ENCODE measurements around the gene CTPS2. TPM values are rescaled to one million over a fixed set of nuclear protein-coding genes. Genes with fewer than 3 reads are reported as not detected.
"Not testable (repeated sequence)": the region's sequence is repeated elsewhere in the genome, so short reads cannot be mapped to it uniquely, and the experiment has no call there.

CTPS2 gene
- 1 to 10 TPM; 6.3 to 6.6 TPM for total RNA-seq

- Mint-ChIP-seq H3K27me3 (no peaks in the 10 kb centered on the region), H3K9me3 (no peaks in the 10 kb centered on the region), H3K4me1 (ENCODE audit: low read depth) (peaks cover 14% of the 10 kb centered on the region), H3K4me3 (peak within 1 kb of the TSS; percentile 78), H3K36me3 (no peaks in the 10 kb centered on the region), H3K27ac (peak within 1 kb of the TSS; percentile 60)
- intact Hi-C loops (cut with micrococcal nuclease) = loop anchor here (10.0 kb wide), 3 partner anchors 958 to 1378 kb away; partner anchors contain the start of gene PIGA
- ChIA-PET POLR2A (interaction anchor here (0.6 to 0.7 kb wide), 2 partner anchors 16 to 1038 kb away, joined by 3 to 4 read pairs; no protein-coding TSS in a partner anchor), CTCF (no interaction called here)
- DNase-seq = peak; percentile 66
Measured at GRCh38 chrX:16712548-16713155, at the start of gene CTPS2. TSS of gene CTPS2 (minus strand) at chrX:16712669. CDS start at chrX:16702902, 9,767 bp downstream.

DNA sequence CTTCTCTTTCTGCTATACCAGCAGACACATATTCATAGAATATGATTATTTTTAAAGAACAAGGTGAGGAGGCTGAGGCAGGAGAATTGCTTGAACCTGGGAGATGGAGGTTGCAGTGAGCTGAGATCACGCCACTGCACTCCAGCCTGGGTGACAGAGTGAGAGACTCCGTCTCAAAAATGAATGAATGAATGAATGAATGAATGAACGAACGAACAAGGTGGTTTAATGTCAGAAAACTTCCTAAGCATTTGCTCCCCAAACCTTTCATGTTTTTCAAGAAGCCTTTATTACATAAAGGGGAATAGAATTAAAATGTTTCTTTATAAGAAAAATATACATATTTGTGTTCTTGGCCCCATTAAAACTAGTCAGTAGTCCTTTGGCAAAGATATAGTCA, 49.0 kb upstream of the CTPS2 start:
- POLR2A ChIA-PET; DNase-seq; H3K9me3 Mint-ChIP-seq; H3K36me3 Mint-ChIP-seq; H3K27ac Mint-ChIP-seq; H3K4me3 Mint-ChIP-seq; H3K27me3 Mint-ChIP-seq; intact Hi-C loops (cut with micrococcal nuclease); H3K4me1 Mint-ChIP-seq (ENCODE audit: low read depth); CTCF ChIA-PET: not testable (repeated sequence)

- DNase-seq = no peak
- CTCF ChIA-PET = no interaction called here
- Mint-ChIP-seq H3K4me3 (no peak overlapping the region), H3K4me1 (ENCODE audit: low read depth) (no peaks in the 10 kb centered on the region), H3K27ac (no peak overlapping the region), H3K36me3 (peaks cover 21% of the 10 kb centered on the region), H3K27me3 (no peaks in the 10 kb centered on the region), H3K9me3 (no peaks in the 10 kb centered on the region)
- POLR2A ChIA-PET = no interaction called here
- intact Hi-C loops (cut with micrococcal nuclease) = no loop called here
Measured at GRCh38 chrX:16756724-16757123, 44.3 kb upstream of the CTPS2 start.

- H3K36me3 Mint-ChIP-seq = peaks cover 22% of the 10 kb centered on the region
- intact Hi-C loops (cut with micrococcal nuclease) = no loop called here
- no peaks in the 10 kb centered on the region for H3K4me1 Mint-ChIP-seq (ENCODE audit: low read depth)
- H3K4me3 Mint-ChIP-seq = no peak overlapping the region
- no peaks in the 10 kb centered on the region for H3K27me3 Mint-ChIP-seq
- ChIA-PET CTCF (no interaction called here), POLR2A (no interaction called here)
- no peak for DNase-seq
- H3K9me3 Mint-ChIP-seq = no peaks in the 10 kb centered on the region
- H3K27ac Mint-ChIP-seq = no peak overlapping the region
Measured at GRCh38 chrX:16754019-16754418, 41.5 kb upstream of the CTPS2 start.

DNA sequence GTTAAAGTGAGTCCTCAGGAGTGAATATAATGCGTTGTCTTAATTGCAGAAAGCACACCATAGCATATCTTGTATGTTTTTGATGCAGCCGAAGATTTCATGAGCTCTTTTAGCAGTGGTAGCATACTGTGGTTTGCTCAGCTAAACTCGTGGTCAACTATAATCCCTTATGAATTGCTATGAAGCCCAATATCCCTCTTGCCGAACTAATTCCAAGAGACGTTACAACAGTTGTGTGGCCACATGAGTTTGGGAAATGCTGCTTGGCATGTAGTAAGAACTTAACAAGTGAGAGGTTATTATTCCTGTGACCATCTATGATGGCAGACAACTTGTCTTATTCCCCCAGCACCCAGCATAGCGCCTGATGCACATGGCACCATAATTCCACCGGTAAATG, 37.7 kb upstream of the CTPS2 start:
- H3K27ac Mint-ChIP-seq = no peak overlapping the region
- no peaks in the 10 kb centered on the region for H3K9me3 Mint-ChIP-seq
- intact Hi-C loops (cut with micrococcal nuclease) = no loop called here
- CTCF ChIA-PET = no interaction called here
- no peaks in the 10 kb centered on the region for H3K4me1 Mint-ChIP-seq (ENCODE audit: low read depth)
- DNase-seq = no peak
- H3K4me3 Mint-ChIP-seq = no peak overlapping the region
- POLR2A ChIA-PET = no interaction called here
- H3K36me3 Mint-ChIP-seq = peaks cover 11% of the 10 kb centered on the region
- no peaks in the 10 kb centered on the region for H3K27me3 Mint-ChIP-seq

DNA sequence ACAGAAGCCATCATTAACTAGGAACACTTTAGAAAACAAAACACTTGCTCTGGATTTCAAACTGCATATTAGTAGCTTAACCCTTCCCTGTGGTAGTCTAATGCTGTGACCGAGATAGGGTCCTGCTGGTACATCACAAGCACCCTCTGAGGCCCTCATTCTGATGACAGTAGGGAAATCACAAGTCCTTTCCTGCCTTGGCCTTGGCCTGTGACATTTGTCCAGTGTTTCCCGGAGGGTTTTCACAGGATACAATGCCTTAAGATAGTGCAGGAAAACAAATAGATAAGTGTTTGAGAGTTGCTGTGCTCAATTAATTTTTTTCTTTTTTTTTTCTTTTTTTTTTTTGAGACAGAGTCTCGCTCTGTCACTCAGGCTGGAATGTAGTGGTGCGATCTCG, 36.0 kb upstream of the CTPS2 start:
- H3K36me3 Mint-ChIP-seq = peaks cover 13% of the 10 kb centered on the region
- no peaks in the 10 kb centered on the region for H3K27me3 Mint-ChIP-seq
- ChIA-PET CTCF (no interaction called here), POLR2A (no interaction called here)
- H3K4me3 Mint-ChIP-seq = no peak overlapping the region
- no peak overlapping the region for H3K27ac Mint-ChIP-seq
- no peaks in the 10 kb centered on the region for H3K9me3 Mint-ChIP-seq
- DNase-seq = no peak
- intact Hi-C loops (cut with micrococcal nuclease) = no loop called here
- no peaks in the 10 kb centered on the region for H3K4me1 Mint-ChIP-seq (ENCODE audit: low read depth)

GRCh38 chrX:16745659-16746058, 33.2 kb upstream of the CTPS2 start:
- peaks cover 9% of the 10 kb centered on the region for H3K36me3 Mint-ChIP-seq
- intact Hi-C loops (cut with micrococcal nuclease) = no loop called here
- no peak overlapping the region for H3K27ac Mint-ChIP-seq
- ChIA-PET POLR2A (no interaction called here), CTCF (no interaction called here)
- H3K9me3 Mint-ChIP-seq = no peaks in the 10 kb centered on the region
- no peak for DNase-seq
- H3K27me3 Mint-ChIP-seq = no peaks in the 10 kb centered on the region
- H3K4me3 Mint-ChIP-seq = no peak overlapping the region
- H3K4me1 Mint-ChIP-seq (ENCODE audit: low read depth) = no peaks in the 10 kb centered on the region

DNA sequence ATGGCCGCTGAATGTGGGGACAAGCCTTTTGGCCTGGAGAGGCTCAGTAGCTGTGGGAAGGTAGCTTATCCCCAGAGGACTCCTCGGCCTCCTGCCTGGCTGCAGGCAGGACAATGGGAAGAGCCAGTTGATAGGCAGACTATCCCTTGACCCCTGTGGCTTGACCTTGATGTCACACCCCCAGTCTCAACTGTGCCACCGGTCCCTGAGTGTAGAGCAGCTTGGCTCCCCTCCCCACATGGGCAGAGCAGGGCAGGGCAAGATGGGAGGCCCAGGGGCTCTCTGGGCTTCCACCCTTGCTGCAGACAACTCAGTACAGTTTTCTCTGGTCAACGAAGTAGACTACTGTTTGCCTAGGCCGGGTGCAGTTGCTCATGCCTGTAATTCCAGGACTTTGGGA, 32.6 kb upstream of the CTPS2 start:
- CTCF ChIA-PET = no interaction called here
- intact Hi-C loops (cut with micrococcal nuclease) = no loop called here
- DNase-seq = no peak
- POLR2A ChIA-PET = no interaction called here
- peaks cover 7% of the 10 kb centered on the region for H3K36me3 Mint-ChIP-seq
- H3K4me3 Mint-ChIP-seq = no peak overlapping the region
- no peaks in the 10 kb centered on the region for H3K9me3 Mint-ChIP-seq
- no peaks in the 10 kb centered on the region for H3K4me1 Mint-ChIP-seq (ENCODE audit: low read depth)
- H3K27me3 Mint-ChIP-seq = no peaks in the 10 kb centered on the region
- no peak overlapping the region for H3K27ac Mint-ChIP-seq

DNA sequence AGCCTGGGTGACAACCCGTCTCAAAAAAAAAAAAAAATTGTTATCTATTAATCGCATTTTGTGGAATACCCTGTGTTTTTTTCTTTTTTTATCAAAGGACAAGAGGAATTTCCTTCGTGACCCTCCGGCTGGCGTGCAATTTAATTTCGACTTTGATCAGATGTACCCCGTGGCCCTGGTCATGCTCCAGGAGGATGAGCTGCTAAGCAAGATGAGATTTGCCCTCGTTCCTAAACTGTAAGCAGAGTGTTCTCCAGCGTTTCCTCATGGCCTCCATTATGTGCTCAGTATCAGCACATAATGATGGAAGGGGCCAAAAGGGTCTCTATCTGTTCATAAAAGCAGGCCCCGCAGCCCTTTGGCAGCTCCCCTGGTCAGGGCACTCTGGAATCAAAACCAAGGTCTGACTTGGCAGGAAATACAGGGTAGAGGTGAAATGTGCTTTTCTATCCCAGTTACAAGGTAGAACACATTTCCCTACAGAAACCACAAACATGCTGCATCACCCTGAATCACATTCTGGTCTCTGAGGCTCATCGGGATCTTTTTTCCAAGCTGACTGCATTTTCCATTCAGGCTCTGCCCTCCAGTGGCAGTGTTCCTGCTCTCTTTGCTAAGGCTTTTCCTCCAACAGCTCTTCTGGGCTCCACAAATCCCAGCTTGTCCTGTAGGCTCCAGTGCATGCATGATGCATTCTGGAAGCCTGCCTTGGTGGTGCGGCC, 31.3 kb upstream of the CTPS2 start:
- POLR2A ChIA-PET = no interaction called here
- H3K4me3 Mint-ChIP-seq = no peak overlapping the region
- no peak for DNase-seq
- no peak overlapping the region for H3K27ac Mint-ChIP-seq
- CTCF ChIA-PET = interaction anchor here (0.7 kb wide), 1 partner anchor 923 kb away, joined by 4 read pairs; no protein-coding TSS in a partner anchor
- no peaks in the 10 kb centered on the region for H3K4me1 Mint-ChIP-seq (ENCODE audit: low read depth)
- no peaks in the 10 kb centered on the region for H3K9me3 Mint-ChIP-seq
- intact Hi-C loops (cut with micrococcal nuclease) = no loop called here
- H3K36me3 Mint-ChIP-seq = peaks cover 7% of the 10 kb centered on the region
- no peaks in the 10 kb centered on the region for H3K27me3 Mint-ChIP-seq

GRCh38 chrX:16739574-16739973, 27.1 kb upstream of the CTPS2 start:
- Mint-ChIP-seq H3K4me1 (ENCODE audit: low read depth) (no peaks in the 10 kb centered on the region), H3K27ac (no peak overlapping the region), H3K36me3 (peaks cover 16% of the 10 kb centered on the region), H3K4me3 (no peak overlapping the region), H3K9me3 (no peaks in the 10 kb centered on the region), H3K27me3 (no peaks in the 10 kb centered on the region)
- intact Hi-C loops (cut with micrococcal nuclease) = no loop called here
- POLR2A ChIA-PET = no interaction called here
- no peak for DNase-seq
- CTCF ChIA-PET = no interaction called here

DNA sequence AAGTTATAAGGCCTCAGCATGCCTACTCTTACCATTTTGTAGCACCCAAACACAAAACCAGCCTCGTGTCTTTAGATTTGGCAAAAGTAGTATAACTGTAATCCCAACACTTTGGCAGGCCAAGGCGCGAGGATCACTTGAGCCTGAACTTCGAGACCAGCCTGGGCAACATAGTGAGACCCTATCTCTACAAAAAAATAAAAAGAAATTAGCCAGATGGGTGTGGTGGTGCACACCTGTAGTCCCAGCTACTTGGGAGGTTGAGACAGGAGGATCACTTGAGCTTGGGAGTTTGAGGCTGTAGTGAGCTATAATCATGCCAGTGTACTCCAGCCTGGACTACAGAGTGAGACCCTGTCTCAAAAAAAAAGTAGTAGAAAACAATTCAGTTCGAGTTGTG, 24.6 kb upstream of the CTPS2 start:
- peaks cover 4% of the 10 kb centered on the region for H3K4me1 Mint-ChIP-seq (ENCODE audit: low read depth)
- H3K27me3 Mint-ChIP-seq = no peaks in the 10 kb centered on the region
- CTCF ChIA-PET = no interaction called here
- intact Hi-C loops (cut with micrococcal nuclease) = no loop called here
- H3K27ac Mint-ChIP-seq = no peak overlapping the region
- DNase-seq = no peak
- POLR2A ChIA-PET = interaction anchor here (0.9 kb wide), 1 partner anchor 17 kb away, joined by 4 read pairs; no protein-coding TSS in a partner anchor
- H3K36me3 Mint-ChIP-seq = peaks cover 9% of the 10 kb centered on the region
- no peaks in the 10 kb centered on the region for H3K9me3 Mint-ChIP-seq
- H3K4me3 Mint-ChIP-seq = no peak overlapping the region

DNA sequence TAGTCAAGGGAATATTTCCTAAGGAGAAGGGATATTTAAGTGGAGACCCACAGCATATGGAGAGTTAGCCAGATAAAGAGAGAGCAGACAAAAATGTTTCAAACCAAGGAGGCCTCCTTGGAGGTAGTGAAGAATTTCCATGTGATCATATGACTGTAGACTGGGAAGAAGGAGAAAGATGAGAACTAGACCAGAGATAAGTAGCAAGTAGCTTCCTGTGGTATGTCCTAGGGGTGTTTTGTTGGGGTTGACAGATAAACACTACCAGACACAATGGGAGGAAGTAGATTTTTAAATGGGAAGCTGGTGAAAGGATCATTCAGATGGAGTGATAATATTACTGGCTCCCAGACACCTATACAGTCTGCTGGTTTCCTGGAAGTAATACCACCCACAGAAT, 20.5 kb upstream of the CTPS2 start:
- ChIA-PET CTCF (no interaction called here), POLR2A (no interaction called here)
- no peaks in the 10 kb centered on the region for H3K27me3 Mint-ChIP-seq
- H3K4me1 Mint-ChIP-seq (ENCODE audit: low read depth) = peaks cover 4% of the 10 kb centered on the region
- no peaks in the 10 kb centered on the region for H3K9me3 Mint-ChIP-seq
- intact Hi-C loops (cut with micrococcal nuclease) = no loop called here
- H3K27ac Mint-ChIP-seq = no peak overlapping the region
- H3K36me3 Mint-ChIP-seq = peaks cover 9% of the 10 kb centered on the region
- no peak for DNase-seq
- no peak overlapping the region for H3K4me3 Mint-ChIP-seq

DNA sequence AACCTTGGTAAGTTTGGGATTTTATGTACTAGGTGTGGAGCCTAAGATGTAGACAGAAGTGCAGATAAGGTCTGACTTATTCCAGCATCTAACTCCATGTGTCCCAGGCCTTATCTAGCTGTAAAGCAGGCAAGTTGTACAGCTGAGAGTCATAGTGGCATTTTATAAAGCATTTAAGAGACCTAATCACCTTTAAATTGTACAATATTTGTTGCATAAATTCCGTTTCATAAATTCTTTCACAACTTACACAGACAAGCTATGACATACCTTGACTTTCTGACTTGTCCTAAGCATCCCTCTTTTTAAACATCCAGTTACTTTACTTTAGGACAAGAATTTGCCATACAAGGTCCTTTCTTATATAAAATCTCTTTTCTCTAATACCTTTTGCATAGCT, 18.0 kb upstream of the CTPS2 start:
- H3K4me1 Mint-ChIP-seq (ENCODE audit: low read depth) = peaks cover 4% of the 10 kb centered on the region
- H3K27ac Mint-ChIP-seq = no peak overlapping the region
- H3K4me3 Mint-ChIP-seq = no peak overlapping the region
- ChIA-PET CTCF (no interaction called here), POLR2A (no interaction called here)
- DNase-seq = no peak
- H3K9me3 Mint-ChIP-seq = no peaks in the 10 kb centered on the region
- no peaks in the 10 kb centered on the region for H3K27me3 Mint-ChIP-seq
- peaks cover 5% of the 10 kb centered on the region for H3K36me3 Mint-ChIP-seq
- intact Hi-C loops (cut with micrococcal nuclease) = no loop called here

Data from activated CD4-positive, alpha-beta memory T cell treated with anti-CD3 and anti-CD28 coated beads for 36 hours (primary cell).